Gastroesophageal sphincter (tissue), 4 donors: Measurements from ENCODE around the gene IRF2BP2. TPM values are rescaled to one million over a fixed set of nuclear protein-coding genes. Genes with fewer than 3 reads are reported as not detected.

Experiments
- ATAC-seq: fragments of 150-250 bp; one replicate; pipeline ENCODE4 v1.9.1; 2016; ENCODE audit warnings: mild to moderate bottlenecking, moderate library complexity
- H3K27ac ChIP-seq, 4 donors: fragments of 200-600 bp; sonication (generic) in 3 of 4; 1 replicate in 3 of 4; 2 replicates in 1 of 4; pipeline ENCODE4 v1.5.1; 2016 to 2019
- H3K27me3 ChIP-seq: fragments of 200-600 bp; sonication (generic); one replicate; pipeline ENCODE4 v1.5.1; 2019
- H3K36me3 ChIP-seq, 2 donors: fragments of 200-600 bp; sonication (generic); one replicate each; pipeline ENCODE4 v1.5.1; 2019; ENCODE audit warnings: control low read depth in 1 of 2
- H3K4me1 ChIP-seq, 3 donors: fragments of 200-600 bp; sonication (generic); 1 replicate in 2 of 3; 2 replicates in 1 of 3; pipeline ENCODE4 v1.5.1; 2016 to 2019; ENCODE audit warnings: control low read depth in 2 of 3
- H3K4me3 ChIP-seq, 2 donors: fragments of 200-600 bp; sonication (generic); one replicate each; pipeline ENCODE4 v1.5.1; 2019; ENCODE audit warnings: mild to moderate bottlenecking in 1 of 2, moderate library complexity in 1 of 2
- H3K9me3 ChIP-seq, 3 donors: fragments of 200-600 bp; sonication (generic); one replicate each; pipeline ENCODE4 v1.5.1; 2017 to 2019; ENCODE audit warnings: control low read depth in 2 of 3
- EP300 ChIP-seq: sonication (generic); formaldehyde crosslinking; IDR thresholded peaks from one replicate; pipeline ENCODE4 v1.6.1; 2017; ENCODE audit warnings: antibody characterized with exemption, mild to moderate bottlenecking
- POLR2A ChIP-seq, 2 donors: fragments of 450-650 bp; IDR thresholded peaks; one replicate each; pipeline ENCODE4 v1.6.1; 2017; ENCODE audit warnings: antibody characterized with exemption in 2 of 2, mild to moderate bottlenecking in 2 of 2, moderate library complexity in 1 of 2
- POLR2AphosphoS5 ChIP-seq: sonication (generic); formaldehyde crosslinking; IDR thresholded peaks from one replicate; pipeline ENCODE4 v1.6.1; 2017; ENCODE audit warnings: antibody characterized with exemption
- WGBS, 2 donors: methylation state at CpG; one replicate each; pipeline ENCODE4 v1.1.5; 2018; ENCODE audit warnings: low coverage in 1 of 2; 5-methylcytosine and 5-hydroxymethylcytosine counted together
- total RNA-seq, 4 donors: library from RNA; depleted of rRNA; stranded (reverse); fragments of >200 nt; gene quantifications; one replicate each; pipeline ENCODE4 v1.1.0, GENCODE V29; 2016
- TF ChIP-seq, protein P1 (sequence below), 4 experiments: fragments of 200-600 bp in 2 of 4; fragments of 450-650 bp in 2 of 4; sonication (generic) in 1 of 4; IDR thresholded peaks; one replicate each; pipeline ENCODE4 v1.5.1; 2017 to 2019; ENCODE audit warnings: antibody characterized with exemption in 4 of 4, mild to moderate bottlenecking in 2 of 4, moderate library complexity in 2 of 4

Gene IRF2BP2
- 100 to 1,000 TPM in 3 of 4 donors, 10 to 100 TPM in 1; 70.1 to 107 (median 104) TPM for total RNA-seq

DNA sequence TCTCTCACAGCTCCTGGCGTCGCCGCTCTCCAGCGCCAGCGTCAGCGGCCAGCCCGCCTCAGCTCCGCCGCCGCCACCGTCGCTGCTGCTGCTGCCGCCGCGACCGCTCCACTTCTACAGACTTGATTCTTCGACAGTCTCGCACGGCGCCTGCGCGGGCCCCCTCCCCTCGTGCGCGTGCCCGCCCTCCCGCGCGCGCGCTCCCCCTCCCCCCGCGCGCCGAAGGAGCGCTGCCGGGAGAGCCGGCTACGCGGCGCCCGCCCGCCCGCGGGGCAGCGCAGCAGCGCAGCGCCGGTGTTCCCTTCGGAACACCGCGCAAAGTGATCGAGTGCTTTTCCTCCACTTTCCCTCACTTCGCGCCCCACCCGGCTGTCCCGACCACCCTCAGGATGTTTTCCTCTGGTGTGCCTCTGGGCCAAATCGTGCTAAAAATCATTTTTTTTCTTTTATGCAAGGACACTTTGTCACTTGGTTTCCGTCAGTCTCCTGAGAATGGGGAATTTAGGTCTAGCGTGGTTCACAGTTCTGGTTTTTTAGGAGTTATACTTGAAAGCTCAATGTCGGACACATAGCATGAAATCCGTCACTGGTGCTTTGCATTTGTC, at the start of gene IRF2BP2:
Gene IRF2BP2 (minus strand): TSS at position 118 of the 605 bp plus-strand sequence. CDS start 684 bp downstream, outside the sequence.
- Histone ChIP-seq H3K27me3 (no peaks in the 10 kb centered on the region), H3K4me3 (peak within 1 kb of the TSS; percentile 82), H3K9me3 (no peaks in the 10 kb centered on the region), H3K27ac (peak within 1 kb of the TSS; percentile 95 to 100 (median 100)), H3K36me3 (peaks cover 0 to 14% of the 10 kb centered on the region in 2 donors), H3K4me1 (peaks cover 14 to 43% (median 23%) of the 10 kb centered on the region in 3 donors)
- 0% methylated on average over 6 of the region's 62 CpGs; no CpG with 5 or more reads in 1 of the 2 donors for WGBS, 2 donors
- peak; percentile 99 for TF ChIP-seq POLR2AphosphoS5
- peak; percentile 95 to 98 for TF ChIP-seq POLR2A (IDR thresholded peaks at IDR 0.05)
- no peak for TF ChIP-seq EP300
- TF ChIP-seq, protein P1, sequence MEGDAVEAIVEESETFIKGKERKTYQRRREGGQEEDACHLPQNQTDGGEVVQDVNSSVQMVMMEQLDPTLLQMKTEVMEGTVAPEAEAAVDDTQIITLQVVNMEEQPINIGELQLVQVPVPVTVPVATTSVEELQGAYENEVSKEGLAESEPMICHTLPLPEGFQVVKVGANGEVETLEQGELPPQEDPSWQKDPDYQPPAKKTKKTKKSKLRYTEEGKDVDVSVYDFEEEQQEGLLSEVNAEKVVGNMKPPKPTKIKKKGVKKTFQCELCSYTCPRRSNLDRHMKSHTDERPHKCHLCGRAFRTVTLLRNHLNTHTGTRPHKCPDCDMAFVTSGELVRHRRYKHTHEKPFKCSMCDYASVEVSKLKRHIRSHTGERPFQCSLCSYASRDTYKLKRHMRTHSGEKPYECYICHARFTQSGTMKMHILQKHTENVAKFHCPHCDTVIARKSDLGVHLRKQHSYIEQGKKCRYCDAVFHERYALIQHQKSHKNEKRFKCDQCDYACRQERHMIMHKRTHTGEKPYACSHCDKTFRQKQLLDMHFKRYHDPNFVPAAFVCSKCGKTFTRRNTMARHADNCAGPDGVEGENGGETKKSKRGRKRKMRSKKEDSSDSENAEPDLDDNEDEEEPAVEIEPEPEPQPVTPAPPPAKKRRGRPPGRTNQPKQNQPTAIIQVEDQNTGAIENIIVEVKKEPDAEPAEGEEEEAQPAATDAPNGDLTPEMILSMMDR (IDR thresholded peaks at IDR 0.05), result peak in 2 of 4 experiments; percentile 4 to 26
- ATAC-seq, result peak; percentile 48

GRCh38 chr1:234659538-234659937, 49.6 kb upstream of the IRF2BP2 start:
- Histone ChIP-seq H3K4me3 (no peak overlapping the region), H3K27me3 (no peaks in the 10 kb centered on the region), H3K36me3 (no peaks in the 10 kb centered on the region), H3K4me1 (peaks cover 0 to 13% (median 0%) of the 10 kb centered on the region in 3 donors), H3K27ac (no peak overlapping the region), H3K9me3 (no peaks in the 10 kb centered on the region)
- TF ChIP-seq EP300, result no peak
- TF ChIP-seq POLR2AphosphoS5, result no peak
- no peak for TF ChIP-seq POLR2A (IDR thresholded peaks at IDR 0.05)
- TF ChIP-seq, protein P1 (IDR thresholded peaks at IDR 0.05), result no peak
- ATAC-seq, result peak; percentile 43
- 64 to 100% methylated on average over 1 to 2 of the region's 9 CpGs for WGBS, 2 donors

DNA sequence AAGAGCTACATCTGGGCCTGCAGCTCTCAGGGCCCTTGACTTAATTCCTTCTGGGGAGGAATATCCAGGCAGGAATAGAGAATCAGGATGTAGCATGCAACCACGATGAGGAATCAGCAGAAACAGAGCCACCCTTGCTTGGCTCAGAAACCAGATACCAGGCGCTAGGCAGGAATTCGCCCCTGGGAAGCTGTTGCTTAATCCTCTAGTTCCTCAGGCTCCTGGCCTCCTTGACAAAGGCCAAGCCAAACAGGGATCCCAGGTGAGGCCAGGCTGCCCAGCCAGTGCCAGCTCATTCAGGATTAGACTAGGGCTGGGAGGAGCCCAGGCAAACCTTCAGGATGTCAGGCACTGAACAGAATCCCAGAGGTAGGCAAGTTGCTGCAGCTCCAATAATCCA, 48.2 kb upstream of the IRF2BP2 start:
- H3K9me3 ChIP-seq, result no peaks in the 10 kb centered on the region
- no peaks in the 10 kb centered on the region for H3K27me3 ChIP-seq
- no peaks in the 10 kb centered on the region for H3K36me3 ChIP-seq
- no peak for ATAC-seq
- WGBS, 2 donors, result no CpG with 5 or more reads among the region's 3 CpGs
- peaks cover 0 to 13% (median 0%) of the 10 kb centered on the region in 3 donors for H3K4me1 ChIP-seq
- TF ChIP-seq, protein P1 (IDR thresholded peaks at IDR 0.05), result no peak
- TF ChIP-seq POLR2A (IDR thresholded peaks at IDR 0.05), result no peak
- TF ChIP-seq EP300, result no peak
- TF ChIP-seq POLR2AphosphoS5, result no peak
- H3K4me3 ChIP-seq, result no peak overlapping the region
- H3K27ac ChIP-seq, result no peak overlapping the region

DNA sequence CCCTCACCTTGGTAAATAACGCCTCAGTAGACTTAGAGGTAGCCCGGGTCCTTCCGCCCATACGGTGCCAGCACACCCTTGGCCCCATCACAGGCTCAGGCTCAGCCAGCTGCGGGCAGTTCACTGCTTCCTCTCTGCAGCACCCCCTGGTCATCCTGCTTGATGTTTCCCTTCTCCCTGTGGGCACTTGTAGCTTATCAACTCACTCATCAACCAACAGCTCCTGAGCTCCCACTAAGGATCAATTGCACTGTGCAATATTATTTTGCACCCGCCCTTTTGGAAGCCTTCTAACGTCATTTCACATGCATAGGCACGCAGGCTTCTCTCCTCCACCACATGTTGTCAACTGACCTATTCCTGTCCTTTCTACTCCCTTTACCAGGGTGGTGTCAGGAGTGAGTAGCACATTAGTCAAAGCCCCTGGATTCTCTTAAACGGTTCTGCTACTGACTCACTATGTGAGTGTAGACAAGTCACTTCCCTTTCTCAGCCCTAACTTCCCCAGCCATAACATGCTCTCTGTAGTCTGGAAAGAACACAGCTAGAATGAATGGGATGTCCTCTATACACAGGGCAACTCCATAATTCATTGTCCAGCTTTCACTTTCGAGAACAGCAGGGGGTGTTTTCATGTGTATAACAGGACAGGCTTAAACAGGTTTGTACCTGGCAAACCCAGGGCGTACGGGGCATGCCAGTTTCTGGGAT, 47.1 kb upstream of the IRF2BP2 start:
- H3K27me3 ChIP-seq, result no peaks in the 10 kb centered on the region
- WGBS, 2 donors, result 63% methylated on average over 5 to 12 of the region's 12 CpGs

More for the DNA sequence above, 47.1 kb upstream of the IRF2BP2 start:
- Histone ChIP-seq H3K36me3 (no peaks in the 10 kb centered on the region), H3K27ac (no peak overlapping the region), H3K4me3 (no peak overlapping the region), H3K4me1 (peaks cover 0 to 13% (median 0%) of the 10 kb centered on the region in 3 donors), H3K9me3 (no peaks in the 10 kb centered on the region)
- ATAC-seq, result peak; percentile 53
- TF ChIP-seq POLR2A (IDR thresholded peaks at IDR 0.05), result no peak
- no peak for TF ChIP-seq EP300
- TF ChIP-seq, protein P1 (IDR thresholded peaks at IDR 0.05), result no peak
- TF ChIP-seq POLR2AphosphoS5, result no peak
